Fibroblast of mammary gland (primary cell): Measurements from ENCODE around the gene P3H3.

ENCODE experiments used
- DNase-seq: peaks from one replicate; pipeline ENCODE4 v3.0.0-alpha.2; 2010; ENCODE audit warnings: low read depth
- H3K4me3 ChIP-seq: 2 replicates; pipeline ENCODE4 v1.5.1; 2011; ENCODE audit warnings: low read depth, mild to moderate bottlenecking, low read length, moderate library complexity; ENCODE audit not compliant: control insufficient read depth
- CTCF ChIP-seq: conservative IDR thresholded peaks from 2 replicates; pipeline ENCODE4 v1.5.1; 2011; ENCODE audit warnings: low read depth, low read length, inconsistent platforms; ENCODE audit not compliant: control insufficient read depth, insufficient read depth

P3H3 gene

GRCh38 chr12:6799147-6799546 is 29.1 kb upstream of the P3H3 start:
- TF ChIP-seq CTCF: no peak
- no peak for DNase-seq
- no peak overlapping the region for H3K4me3 ChIP-seq

GRCh38 chr12:6807170-6807569 is 21.0 kb upstream of the P3H3 start:
- no peak for TF ChIP-seq CTCF
- peak; percentile 26 for DNase-seq
- no peak overlapping the region for H3K4me3 ChIP-seq

- DNase-seq: no peak
- TF ChIP-seq CTCF: no peak
- H3K4me3 ChIP-seq: no peak overlapping the region
Observed at GRCh38 chr12:6809056-6809455, 19.2 kb upstream of the P3H3 start.

- no peak for TF ChIP-seq CTCF
- H3K4me3 ChIP-seq: no peak overlapping the region
- no peak for DNase-seq
Observed at GRCh38 chr12:6810758-6811157, 17.4 kb upstream of the P3H3 start.

GRCh38 chr12:6813363-6813762 is 14.8 kb upstream of the P3H3 start:
- no peak for DNase-seq
- no peak for TF ChIP-seq CTCF
- H3K4me3 ChIP-seq: no peak overlapping the region

GRCh38 chr12:6816598-6816997 is 11.6 kb upstream of the P3H3 start:
- no peak overlapping the region for H3K4me3 ChIP-seq
- DNase-seq: no peak
- no peak for TF ChIP-seq CTCF

GRCh38 chr12:6817098-6817497 is 11.1 kb upstream of the P3H3 start:
- H3K4me3 ChIP-seq: no peak overlapping the region
- no peak for DNase-seq
- TF ChIP-seq CTCF: no peak
